Hypothalamus (tissue), 51 donors: ENCODE data around the gene PPAN.
A peak's percentile ranks its signal among the peaks of the same experiment; 100 is the strongest.

Experiments
- DNase-seq, 51 donors: peaks; one replicate each; lab custom pipeline; 2025; lab: John Stamatoyannopoulos, UW

Gene PPAN

DNA sequence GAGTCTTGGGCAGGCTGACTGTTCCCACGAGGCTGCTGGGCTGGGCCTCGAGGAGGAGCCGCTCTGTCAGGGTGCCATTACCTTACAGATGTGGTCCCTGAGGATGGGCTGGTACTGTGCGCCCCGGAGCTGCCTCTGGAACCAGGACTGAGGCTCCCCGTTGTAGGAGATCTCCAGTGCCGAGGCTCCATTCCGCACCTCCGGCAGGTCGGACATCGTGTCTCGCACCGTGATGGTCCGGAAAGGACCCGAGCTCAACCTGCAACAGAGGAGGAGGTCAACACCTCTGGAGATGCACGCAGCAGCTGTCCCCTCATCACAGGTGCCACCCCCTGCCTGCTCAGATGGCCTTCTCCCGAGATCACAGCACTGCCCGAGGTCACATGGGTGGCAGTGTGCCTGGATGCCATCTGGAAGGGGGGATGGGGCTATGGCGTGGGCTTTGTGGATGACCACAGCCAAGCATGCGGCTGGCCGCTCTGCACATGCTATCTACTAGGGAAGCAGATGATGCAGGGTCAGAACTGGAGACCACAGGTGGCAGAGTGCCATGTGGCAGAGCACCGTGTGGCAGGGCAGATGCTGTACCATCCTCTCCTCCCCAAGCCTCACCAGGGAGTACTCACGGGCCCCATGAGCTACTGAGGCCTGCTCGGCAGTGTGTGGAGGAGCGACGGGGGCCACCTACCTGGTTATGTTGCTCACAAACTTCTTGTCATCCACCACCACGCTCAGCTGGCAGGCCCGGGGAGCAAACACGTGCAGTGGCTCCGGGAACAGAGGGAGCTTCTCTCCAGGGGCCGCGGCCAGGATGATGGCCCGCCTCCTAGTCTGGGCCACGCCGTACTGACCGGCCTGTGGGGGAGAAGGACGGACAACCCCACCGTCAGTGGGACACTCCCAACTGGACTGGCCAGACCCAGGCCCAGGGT lies 31.9 kb downstream of the PPAN start:
- peak in 30 of 51 donors; percentile 0 to 73 (median 38) for DNase-seq

DNA sequence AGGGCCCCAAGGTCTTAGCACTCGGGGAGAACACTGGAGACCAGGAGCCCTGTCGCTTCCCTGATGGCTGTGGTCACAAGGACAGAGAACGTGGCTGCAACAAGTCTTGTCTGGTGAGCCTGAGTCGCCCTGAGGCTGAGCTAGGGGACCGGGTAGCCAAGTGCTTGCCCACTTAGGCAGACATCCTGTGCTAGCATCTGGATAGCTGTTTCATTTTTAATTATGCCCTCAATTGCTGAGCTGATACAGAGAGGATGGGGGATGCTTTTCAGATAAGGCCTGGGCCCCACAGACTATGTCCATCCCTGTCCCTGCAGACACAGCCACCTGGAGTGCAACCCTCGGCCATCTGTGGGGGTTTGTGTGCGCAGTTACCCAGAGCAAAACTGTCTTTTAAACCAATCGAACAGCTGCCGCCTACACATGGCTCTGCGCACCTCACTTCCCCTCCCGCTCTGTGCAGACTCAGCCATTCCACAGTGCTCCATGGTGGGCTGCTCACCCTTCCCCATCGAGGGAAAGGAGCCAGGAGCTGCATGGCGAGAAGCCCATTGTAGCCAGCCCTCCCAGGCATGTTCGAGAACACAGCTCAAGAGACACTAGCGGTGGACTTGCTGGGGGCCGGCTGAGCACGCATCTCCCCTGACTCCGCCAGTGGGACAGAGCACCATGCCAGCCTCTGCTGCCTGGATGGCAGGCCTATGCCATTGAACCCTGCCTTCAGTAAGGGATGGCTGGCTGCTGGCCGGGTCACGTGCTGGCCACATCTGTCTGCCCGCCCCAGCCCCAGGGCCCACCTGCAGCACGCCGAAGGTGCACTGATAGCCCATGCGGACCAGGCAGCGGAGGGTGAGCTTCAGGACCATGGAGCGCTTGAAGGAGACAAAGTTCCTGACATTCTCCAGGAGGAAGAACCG lies 33.0 kb downstream of the PPAN start:
- DNase-seq = no peak

DNA sequence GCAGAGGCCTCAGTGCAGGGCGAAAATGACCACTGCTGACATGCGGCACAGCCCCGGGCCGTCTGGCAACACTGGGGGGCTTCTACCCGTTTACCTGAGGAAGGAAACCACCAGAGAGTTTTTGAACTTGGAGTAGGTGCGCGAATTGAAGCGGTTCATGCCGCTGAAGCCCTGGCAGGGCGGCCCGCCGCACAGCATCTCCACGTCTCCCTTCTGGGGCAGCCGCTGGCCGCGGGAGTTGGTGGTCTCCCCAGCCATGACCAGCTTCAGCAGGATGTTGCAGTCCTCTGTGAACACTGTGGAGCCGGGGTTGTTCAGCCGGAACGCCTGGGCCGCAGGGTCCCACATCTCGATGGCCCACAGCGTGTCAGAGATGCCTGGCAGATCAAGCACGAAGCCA lies 33.8 kb downstream of the PPAN start:
- no peak for DNase-seq

DNA sequence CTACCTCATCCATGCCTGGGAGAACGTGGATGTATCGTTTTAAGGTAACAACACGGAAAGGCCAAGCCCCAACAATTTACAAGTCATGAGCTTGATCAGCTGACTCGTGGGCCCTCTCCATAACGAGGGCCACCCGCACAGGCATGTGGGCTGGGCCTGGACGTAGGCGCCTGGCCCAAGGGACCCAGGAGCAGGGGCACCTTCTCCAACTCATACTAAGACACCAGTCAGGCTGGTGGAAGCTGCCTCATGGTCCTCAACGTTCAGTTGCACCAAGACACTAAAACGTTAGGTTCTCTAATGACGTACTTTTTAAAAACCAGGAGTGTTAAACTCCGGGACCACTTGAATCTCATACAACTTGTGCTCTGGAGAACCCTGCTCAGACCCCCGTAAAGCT lies 35.3 kb downstream of the PPAN start:
- DNase-seq = no peak

DNA sequence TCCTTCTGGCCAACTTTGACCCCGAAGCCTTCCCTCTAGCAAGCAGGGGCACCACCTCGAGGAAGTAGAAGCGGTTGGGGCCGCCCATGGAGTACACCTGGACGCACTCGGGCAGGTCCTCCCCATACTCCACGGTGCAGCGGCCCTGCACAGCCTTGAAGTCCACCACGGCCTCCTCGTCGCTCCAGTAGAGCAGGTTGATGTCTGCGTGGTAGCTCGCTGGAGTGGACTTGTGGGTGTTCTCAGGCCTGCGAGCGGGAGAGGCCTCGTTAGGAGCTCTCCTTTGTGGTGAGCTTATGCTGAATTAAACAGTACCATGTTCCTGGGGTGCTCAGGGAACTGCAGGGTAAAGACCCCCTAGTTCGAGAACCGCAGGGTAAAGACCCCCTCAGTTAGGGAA lies 35.8 kb downstream of the PPAN start:
- no peak for DNase-seq

DNA sequence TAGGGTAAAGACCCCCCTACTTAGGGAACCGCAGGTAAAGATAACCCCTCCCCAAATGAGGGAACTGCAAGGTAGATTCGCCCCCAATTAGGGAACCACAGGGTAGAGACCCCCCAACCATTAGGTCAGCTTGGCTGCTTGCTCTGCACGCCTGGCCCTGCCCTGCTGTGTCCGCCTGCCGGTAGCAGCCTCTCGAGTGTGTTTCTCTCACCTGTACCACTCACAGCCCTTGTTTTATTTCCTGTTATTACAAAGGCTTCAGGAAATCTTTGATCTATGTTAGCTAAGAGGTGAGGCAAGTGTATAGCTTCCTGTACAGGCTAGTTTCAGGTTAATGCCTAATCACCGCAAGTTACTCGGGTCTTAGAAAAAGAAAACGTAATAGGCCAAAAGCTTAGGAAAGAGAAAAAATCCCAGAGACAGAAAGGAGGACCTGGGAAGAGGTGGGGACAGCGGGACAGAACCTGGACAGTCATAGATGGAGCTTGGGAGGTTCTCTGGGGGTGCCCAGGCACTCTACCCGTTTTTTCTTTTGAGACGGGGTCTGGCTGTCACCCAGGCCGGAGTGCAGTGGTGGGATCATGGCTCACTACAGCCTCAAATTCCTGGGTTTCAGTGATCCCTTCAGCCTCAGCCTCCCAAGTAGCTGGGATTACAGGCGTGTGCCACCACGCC lies 36.7 kb downstream of the PPAN start:
- DNase-seq = no peak

DNA sequence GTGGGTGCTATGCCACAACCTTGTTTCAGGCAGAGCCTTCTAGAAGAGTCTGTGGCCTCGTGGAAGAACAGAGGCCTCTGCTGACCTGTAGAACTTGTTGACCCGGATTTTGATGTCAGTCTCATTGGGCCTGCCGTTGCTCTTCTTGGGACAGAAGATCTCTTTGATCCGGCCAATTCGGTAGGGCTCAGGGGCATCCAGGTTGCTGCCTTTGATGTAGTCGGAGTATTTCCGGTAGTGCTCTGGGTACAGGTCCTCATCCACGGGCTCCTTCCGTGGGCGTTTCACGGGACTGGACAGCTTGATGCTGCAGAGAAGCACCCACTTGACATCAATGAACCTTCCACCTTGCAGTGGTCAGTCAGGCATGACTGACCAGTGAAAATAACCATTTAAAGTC lies 37.5 kb downstream of the PPAN start:
- no peak for DNase-seq

DNA sequence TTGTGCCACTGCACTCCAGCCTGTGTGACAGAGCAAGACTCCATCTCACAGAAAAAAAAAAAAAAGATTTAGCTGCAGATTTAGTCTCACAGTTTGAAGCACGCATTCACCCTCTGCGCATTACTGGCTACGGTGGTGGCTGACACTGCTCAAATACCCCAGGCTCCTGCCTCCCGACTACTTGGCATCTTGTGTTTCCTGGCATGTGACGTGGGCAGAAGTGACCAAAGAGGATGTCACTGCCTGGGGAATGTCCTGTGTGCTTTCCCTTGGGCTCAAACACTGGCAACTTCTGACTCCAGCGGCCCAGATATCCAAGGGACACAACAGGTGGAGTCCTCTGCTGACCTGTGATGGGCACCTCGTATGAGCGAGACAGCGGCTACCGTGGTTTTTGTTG lies 38.2 kb downstream of the PPAN start:
- no peak for DNase-seq

DNA sequence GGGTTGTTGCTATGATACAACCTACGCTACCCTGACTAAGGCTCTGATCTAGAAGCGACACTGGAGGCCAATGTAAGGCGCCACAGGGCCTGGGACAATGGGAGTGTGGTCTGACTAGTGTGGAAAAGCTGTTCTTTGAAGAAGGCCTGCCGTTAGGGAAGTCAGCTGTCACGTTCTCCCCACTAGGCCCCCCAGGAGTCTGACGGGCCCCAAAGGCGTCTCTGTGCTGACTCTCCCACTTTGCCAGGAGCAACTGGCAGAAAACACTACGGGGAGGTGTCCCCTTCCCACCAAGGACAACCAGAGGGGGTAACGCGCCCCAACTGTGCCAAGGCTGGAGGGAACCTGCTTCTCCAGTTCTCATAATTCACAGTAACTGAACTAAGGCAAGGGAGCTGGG lies 38.9 kb downstream of the PPAN start:
- DNase-seq = no peak

DNA sequence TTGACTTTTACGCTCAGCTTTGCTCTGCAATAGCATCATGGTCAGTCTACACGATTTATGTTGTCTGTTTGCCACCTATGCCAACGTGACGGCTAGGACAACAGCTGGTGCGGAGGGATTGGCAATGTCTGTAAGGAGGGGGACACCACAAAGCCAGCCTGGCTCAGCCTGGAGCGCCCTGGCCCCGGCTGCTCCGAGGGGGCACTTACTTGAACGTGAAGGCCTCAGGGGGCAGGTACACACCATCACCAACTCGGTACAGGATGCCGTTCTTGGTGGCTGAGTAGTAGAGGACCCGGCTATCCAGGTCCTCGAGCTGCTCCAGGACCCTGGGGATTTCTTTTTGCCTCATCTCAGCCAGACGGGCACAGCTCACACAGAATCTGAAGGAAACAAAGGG lies 40.0 kb downstream of the PPAN start:
- no peak for DNase-seq

DNA sequence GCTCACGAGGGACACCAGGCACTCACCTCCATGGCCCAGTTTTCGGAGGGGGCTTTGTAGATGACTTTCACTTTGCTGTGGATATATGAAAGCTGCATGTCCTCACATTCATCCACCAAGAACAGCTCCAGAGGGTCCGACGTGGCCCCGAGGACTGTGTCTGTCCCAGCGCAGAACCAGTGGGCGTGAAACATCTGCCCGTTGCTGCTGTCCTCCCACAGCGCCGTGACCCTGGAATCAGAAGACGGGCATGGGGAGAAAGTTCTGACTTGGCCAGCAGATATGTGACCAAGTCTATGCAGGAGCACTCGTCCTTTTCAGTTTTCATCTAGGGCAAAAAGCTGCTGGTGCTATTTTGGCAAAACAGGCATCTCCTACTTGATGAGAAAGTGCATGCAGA lies 43.3 kb downstream of the PPAN start:
- DNase-seq = no peak

DNA sequence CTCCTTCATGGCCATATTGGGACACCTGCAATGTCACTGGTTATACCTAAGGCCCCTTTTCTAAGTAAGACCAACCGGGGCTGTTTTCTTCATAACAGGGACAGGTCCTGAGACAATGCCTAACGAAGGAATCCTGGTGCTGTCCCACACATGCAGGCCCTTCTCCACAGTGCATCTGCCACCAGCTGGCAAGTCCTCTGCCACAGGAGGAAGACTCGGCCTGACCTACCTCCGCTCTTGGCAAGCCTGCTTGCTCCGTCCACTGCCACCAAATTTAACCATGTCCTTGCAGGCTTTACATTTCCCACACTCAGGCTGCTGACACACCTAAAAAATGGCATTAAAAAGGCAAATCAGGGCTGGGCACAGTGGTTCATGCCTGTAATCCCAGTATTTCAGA lies 45.4 kb downstream of the PPAN start:
- no peak for DNase-seq

DNA sequence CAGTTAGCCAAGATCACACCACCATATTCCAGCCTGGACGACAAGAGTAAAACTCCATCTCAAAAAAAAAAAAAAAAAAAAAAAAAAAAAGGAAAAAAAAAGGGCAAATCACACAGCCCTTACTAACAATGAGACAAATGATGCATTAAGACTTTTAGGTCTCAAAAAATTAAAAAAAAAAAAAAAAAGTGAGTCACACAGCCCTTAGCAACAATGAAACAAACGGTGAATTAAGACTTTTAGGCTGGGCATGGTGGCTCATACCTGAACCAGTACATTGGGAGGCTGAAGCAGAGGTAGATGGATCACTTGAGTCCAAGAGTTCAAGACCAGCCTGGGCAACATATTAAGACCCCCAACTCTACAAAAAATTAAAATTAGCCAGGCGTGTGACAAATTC lies 45.9 kb downstream of the PPAN start:
- DNase-seq = no peak

DNA sequence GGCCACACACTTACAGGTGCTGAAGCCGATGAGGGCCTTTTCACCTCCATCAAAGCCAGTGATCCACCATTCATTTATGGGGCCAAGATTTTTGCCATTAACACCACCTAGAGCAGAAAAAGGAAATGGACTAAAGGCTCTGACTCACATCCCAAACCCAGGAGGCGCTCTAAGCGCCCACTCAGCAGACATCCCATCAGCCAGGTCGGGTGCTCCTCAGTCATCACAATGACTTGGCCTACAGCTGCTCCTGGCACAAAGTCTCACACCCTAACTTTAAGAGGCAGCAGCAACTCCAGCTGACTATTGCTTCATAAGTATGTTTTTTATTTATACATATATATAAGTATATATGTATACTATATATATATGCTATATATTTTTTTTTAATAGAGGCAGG lies 49.7 kb downstream of the PPAN start:
- no peak for DNase-seq

DNA sequence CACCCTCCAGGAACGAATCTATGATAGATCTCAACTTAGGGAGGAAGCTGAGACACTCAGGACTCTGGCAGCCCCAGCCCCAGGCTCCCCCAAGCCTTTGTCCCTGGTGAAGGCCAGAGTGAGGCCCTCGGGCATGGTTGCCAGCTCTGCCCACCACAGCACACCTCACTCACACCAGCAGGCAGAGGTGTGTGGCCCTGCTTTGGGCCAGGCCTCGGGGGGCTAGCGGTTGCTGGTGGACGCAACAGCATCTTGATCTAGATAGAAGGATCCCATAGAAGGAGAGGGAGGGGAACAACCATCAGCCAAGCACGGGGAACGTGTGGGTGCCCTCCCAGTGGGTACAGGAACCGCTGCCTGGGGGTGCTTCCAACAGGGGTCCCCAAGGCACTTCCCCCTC lies 51.9 kb downstream of the PPAN start:
- DNase-seq = no peak

DNA sequence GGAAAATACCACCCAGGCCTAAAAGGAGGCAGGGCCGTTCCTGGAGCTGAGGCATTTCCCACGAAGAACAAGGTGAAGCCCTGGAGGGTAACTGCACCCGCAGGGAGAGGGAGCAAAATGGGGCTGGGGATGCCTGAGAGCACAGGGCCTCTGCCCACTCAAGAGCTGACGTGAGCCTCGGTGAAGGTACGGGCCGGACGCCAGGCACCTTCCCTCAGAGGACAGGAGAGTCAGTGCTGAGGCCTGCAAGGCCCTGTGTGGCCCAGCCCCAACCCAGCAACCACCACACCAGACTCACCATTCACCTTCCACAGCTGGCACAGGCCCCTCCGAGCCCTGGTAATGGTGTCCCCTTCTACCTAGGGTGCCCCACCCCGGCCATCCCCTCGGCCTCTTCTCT lies 52.3 kb downstream of the PPAN start:
- no peak for DNase-seq

DNA sequence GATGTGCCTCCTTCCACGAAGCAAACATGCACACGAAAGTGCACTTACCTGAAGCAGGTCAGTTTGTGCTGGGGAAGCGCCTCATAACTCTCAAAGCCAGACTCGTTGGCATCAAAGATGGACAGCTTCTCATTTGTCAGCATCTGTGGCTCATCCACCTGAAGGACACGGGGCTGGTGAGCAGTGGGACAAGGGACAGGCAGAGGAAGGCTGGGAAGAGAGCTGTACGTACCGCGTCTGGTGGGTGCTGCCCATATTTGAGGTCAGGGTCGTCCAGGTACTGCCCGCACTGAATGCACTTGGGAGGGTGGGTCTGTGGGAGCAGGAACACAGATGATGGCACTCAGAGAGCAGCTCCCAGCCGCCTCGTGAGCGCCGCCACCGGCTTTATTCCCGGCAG lies 53.4 kb downstream of the PPAN start:
- no peak for DNase-seq
